ENCODE measurements around the gene ANKRD29.

Gene ANKRD29

DNA sequence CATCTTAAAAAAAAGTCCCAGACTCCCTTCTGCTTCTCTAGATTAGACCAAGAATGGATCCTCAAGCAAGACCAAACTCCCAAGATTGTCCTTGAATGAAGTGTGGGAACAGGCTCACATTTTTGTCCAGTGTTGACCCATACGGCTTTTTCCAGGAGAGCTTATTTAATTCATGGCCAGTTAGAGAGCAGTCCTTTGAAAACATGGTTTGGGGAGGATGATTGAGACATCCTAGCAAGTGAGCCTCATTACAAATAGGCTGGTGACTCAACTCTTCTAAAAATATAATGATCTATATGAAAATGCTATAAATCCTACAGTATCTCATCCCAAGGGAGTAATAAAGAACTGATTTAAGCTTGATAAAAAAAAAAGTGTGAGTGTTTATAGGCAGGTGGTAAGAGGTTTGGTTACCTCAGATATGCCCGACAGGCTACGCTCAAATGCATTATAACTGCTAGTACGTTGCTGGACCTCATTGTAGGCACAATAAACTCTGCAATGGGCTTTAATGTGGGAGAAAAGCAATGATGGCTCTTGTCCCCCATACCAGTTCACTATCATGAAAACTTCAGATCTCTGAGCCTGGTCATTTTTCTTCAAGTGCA lies 17.0 kb downstream of the ANKRD29 start:
- peaks cover 2% of the 10 kb centered on the region for H3K4me1 ChIP-seq (ENCODE audit: insufficient read depth, poor library complexity, severe bottlenecking)
- DNase-seq (ENCODE audit: low spot score) (no peak), ATAC-seq (ENCODE audit: low read depth) (no peak)
- no peaks in the 10 kb centered on the region for H3K36me3 ChIP-seq (ENCODE audit: low read depth)
- no peak overlapping the region for H3K27ac ChIP-seq (ENCODE audit: poor library complexity, severe bottlenecking)
- H3K27me3 ChIP-seq (ENCODE audit: insufficient read depth, poor library complexity, severe bottlenecking): no peaks in the 10 kb centered on the region
- no peak overlapping the region for H3K4me3 ChIP-seq (ENCODE audit: severe bottlenecking)
- H3K9me3 ChIP-seq (ENCODE audit: severe bottlenecking): no peaks in the 10 kb centered on the region
- TF ChIP-seq, protein P1, sequence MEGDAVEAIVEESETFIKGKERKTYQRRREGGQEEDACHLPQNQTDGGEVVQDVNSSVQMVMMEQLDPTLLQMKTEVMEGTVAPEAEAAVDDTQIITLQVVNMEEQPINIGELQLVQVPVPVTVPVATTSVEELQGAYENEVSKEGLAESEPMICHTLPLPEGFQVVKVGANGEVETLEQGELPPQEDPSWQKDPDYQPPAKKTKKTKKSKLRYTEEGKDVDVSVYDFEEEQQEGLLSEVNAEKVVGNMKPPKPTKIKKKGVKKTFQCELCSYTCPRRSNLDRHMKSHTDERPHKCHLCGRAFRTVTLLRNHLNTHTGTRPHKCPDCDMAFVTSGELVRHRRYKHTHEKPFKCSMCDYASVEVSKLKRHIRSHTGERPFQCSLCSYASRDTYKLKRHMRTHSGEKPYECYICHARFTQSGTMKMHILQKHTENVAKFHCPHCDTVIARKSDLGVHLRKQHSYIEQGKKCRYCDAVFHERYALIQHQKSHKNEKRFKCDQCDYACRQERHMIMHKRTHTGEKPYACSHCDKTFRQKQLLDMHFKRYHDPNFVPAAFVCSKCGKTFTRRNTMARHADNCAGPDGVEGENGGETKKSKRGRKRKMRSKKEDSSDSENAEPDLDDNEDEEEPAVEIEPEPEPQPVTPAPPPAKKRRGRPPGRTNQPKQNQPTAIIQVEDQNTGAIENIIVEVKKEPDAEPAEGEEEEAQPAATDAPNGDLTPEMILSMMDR (IDR thresholded peaks at IDR 0.05; ENCODE audit: poor library complexity, severe bottlenecking): no peak

DNA sequence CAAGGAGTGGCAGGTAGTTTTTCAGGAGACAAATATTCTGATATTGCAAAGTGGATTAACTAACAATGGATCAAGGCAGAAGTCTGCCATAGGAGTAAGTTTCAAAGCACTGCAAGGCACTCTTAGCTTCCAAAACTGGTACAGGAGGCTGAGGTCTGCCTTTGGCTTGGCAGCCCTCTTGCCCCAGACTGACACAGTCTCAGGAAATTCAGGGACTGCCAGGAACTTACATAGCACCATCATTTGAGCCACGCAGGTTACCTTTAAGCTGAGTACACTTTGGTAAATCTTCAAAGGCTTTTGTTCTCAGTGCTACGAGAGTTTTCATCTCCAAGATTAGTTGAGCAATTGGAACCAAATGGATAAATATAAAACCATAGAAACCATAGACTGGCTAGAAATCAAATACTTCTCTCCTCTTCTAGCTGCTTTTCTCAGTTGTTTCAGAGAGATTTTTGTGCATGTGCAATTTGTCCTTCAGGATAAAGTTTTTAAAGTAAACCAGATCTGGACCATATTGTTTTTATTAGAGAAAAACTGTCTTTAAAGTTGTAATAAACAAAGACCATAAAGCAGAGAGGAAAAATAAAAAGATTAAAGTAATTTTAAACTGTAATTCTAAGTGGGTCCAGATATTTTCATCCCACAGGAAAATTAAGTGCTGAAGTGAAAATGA lies 18.8 kb downstream of the ANKRD29 start:
- Histone ChIP-seq H3K4me1 (ENCODE audit: insufficient read depth, poor library complexity, severe bottlenecking) (no peaks in the 10 kb centered on the region), H3K36me3 (ENCODE audit: low read depth) (no peaks in the 10 kb centered on the region), H3K27ac (ENCODE audit: poor library complexity, severe bottlenecking) (no peak overlapping the region), H3K4me3 (ENCODE audit: severe bottlenecking) (no peak overlapping the region), H3K9me3 (ENCODE audit: severe bottlenecking) (no peaks in the 10 kb centered on the region), H3K27me3 (ENCODE audit: insufficient read depth, poor library complexity, severe bottlenecking) (no peaks in the 10 kb centered on the region)
- DNase-seq (ENCODE audit: low spot score) (no peak), ATAC-seq (ENCODE audit: low read depth) (no peak)
- TF ChIP-seq, protein P1 (IDR thresholded peaks at IDR 0.05; ENCODE audit: poor library complexity, severe bottlenecking): no peak

DNA sequence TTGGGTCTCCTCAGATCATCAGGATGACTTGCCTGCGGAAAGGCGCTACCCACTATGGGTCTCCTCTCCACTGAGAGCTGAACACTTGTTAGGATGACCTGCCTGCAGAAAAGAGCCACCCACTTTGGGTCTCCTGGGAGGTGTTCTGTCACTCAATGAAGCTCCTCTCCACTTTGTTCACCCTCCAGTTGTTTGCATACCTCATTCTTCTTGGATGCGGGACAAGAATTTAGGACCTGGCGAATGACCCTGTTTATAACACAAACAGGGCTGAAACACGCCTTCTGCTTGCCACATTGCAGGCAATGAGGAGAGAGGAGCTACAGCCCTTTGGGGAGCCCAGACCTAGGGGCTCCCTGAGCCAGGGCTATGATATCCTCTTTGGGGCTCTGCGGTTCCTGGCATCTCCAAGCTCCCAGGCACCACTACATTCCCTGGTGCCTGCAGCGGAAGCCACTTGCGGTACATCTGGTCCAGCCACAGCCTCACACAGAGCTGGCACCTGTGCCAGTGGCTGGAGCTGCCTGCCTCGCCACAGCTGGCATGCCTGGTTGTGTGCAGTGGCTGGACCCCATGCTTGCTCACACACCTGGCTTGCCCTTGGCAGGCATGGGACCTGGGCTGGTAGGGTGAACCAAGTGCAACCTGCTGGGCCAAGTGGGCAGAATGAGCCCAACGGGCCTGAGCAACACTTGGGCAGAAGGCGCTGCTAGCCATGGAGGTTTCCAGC lies 20.6 kb downstream of the ANKRD29 start:
- H3K27ac ChIP-seq (ENCODE audit: poor library complexity, severe bottlenecking): no peak overlapping the region
- TF ChIP-seq, protein P1 (IDR thresholded peaks at IDR 0.05; ENCODE audit: poor library complexity, severe bottlenecking): no peak
- no peaks in the 10 kb centered on the region for H3K27me3 ChIP-seq (ENCODE audit: insufficient read depth, poor library complexity, severe bottlenecking)
- no peaks in the 10 kb centered on the region for H3K36me3 ChIP-seq (ENCODE audit: low read depth)
- no peak for DNase-seq (ENCODE audit: low spot score)
- no peaks in the 10 kb centered on the region for H3K4me1 ChIP-seq (ENCODE audit: insufficient read depth, poor library complexity, severe bottlenecking)
- ATAC-seq (ENCODE audit: low read depth): no peak
- no peaks in the 10 kb centered on the region for H3K9me3 ChIP-seq (ENCODE audit: severe bottlenecking)
- no peak overlapping the region for H3K4me3 ChIP-seq (ENCODE audit: severe bottlenecking)

DNA sequence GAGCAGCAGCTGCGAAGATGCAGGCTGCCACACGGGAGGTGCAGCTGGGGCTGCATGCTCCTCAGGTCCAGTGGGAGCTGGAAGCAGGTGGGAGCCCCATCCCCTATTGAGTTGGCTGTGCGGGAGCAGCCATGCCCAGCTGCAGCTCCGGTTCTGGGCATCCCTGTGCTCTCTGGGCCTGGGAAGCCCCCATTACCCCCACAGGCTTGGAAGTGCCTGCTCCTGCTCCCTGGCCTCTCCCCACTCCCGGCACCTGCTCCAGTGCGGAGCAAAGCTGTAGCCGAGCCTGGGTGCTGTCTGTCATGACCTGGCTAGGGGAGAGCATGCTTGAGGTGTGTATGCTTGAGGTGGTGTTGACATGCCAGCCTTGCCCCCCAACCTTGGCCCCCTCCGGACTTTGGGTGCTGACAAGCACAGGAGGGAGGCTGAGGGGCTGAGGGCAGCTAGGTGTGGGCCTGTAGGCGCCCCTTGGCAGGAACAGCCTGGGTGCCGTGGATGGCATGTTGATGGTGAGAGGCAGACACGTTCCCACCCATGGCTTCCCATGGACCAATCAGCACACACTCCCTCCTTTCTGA lies 21.5 kb downstream of the ANKRD29 start:
- TF ChIP-seq, protein P1 (IDR thresholded peaks at IDR 0.05; ENCODE audit: poor library complexity, severe bottlenecking): no peak
- H3K4me1 ChIP-seq (ENCODE audit: insufficient read depth, poor library complexity, severe bottlenecking): peaks cover 4% of the 10 kb centered on the region
- H3K4me3 ChIP-seq (ENCODE audit: severe bottlenecking): no peak overlapping the region
- H3K27ac ChIP-seq (ENCODE audit: poor library complexity, severe bottlenecking): no peak overlapping the region
- no peak for DNase-seq (ENCODE audit: low spot score)
- H3K9me3 ChIP-seq (ENCODE audit: severe bottlenecking): no peaks in the 10 kb centered on the region
- H3K36me3 ChIP-seq (ENCODE audit: low read depth): no peaks in the 10 kb centered on the region
- ATAC-seq (ENCODE audit: low read depth): no peak
- no peaks in the 10 kb centered on the region for H3K27me3 ChIP-seq (ENCODE audit: insufficient read depth, poor library complexity, severe bottlenecking)

All from RWPE2 (cell line).